Endothelial cell of umbilical vein (primary cell): ENCODE measurements around the gene NRDE2. TPM values are rescaled to one million over a fixed set of nuclear protein-coding genes. Genes with fewer than 3 reads are reported as not detected.

Experiments
- BruUV-seq: library from RNA; stranded (reverse); fragments of 400-500 nt; replicated peaks from 2 replicates; lab custom pipeline; 2021; lab: Mats Ljungman, UMichigan
- CTCF ChIA-PET: fragments of 300-600, 350-600 bp; sonication (Branson Sonifier 250); formaldehyde crosslinking; loops from one replicate; lab custom pipeline; 2021; ENCODE audit warnings: antibody characterized with exemption, inconsistent platforms; lab: Charles Lee
- POLR2A ChIA-PET: fragments of 300-600, 350-600 bp; sonication (Branson Sonifier 250); formaldehyde crosslinking; loops from one replicate; lab custom pipeline; 2021; ENCODE audit warnings: antibody characterized with exemption, inconsistent platforms; lab: Charles Lee
- DNase-seq: peaks from one replicate; pipeline ENCODE4 v3.0.0-alpha.2; 2011; ENCODE audit warnings: low read depth, low spot score
- FAIRE-seq: peaks from 2 replicates; lab custom pipeline; 2011; peaks lifted over from hg19 to GRCh38; lab: Jason Lieb, UNC
- H2AFZ ChIP-seq: 2 replicates; pipeline ENCODE4 v1.6.0; 2012; ENCODE audit warnings: low read depth, low read length, control low read depth, inconsistent platforms
- H3K27ac ChIP-seq: 2 replicates; pipeline ENCODE4 v1.5.1; 2011; ENCODE audit warnings: low read depth, mild to moderate bottlenecking, control low read depth, low read length, moderate library complexity; ENCODE audit not compliant: insufficient read depth
- H3K27me3 ChIP-seq, 2 experiments: 2 replicates each; pipeline versions ENCODE4 v1.6.0 to v1.6.1; 2011; ENCODE audit warnings: low read length in 2 of 2, mixed read lengths in 1 of 2; ENCODE audit not compliant: control insufficient read depth in 2 of 2, insufficient read depth in 2 of 2
- H3K36me3 ChIP-seq, 2 experiments: 2 replicates in 1 of 2; 3 replicates in 1 of 2; pipeline ENCODE4 v1.5.1; 2011; ENCODE audit warnings: low read length in 2 of 2, mild to moderate bottlenecking in 1 of 2, moderate library complexity in 1 of 2; ENCODE audit not compliant: control insufficient read depth in 2 of 2, insufficient read depth in 2 of 2; ENCODE audit errors: extremely low read depth in 1 of 2
- H3K4me1 ChIP-seq: 3 replicates; pipeline ENCODE4 v1.5.1; 2011; ENCODE audit warnings: mild to moderate bottlenecking, low read length; ENCODE audit not compliant: control insufficient read depth, insufficient read depth; ENCODE audit errors: extremely low read depth
- H3K4me2 ChIP-seq: 2 replicates; pipeline ENCODE4 v1.6.1; 2011; ENCODE audit warnings: low read length, control low read depth, mixed read lengths; ENCODE audit not compliant: insufficient read depth
- H3K4me3 ChIP-seq, 3 experiments: fragments of 200-600 bp in 1 of 3; sonication (generic), shearing (Covaris generic) in 1 of 3; replicated peaks in 1 of 3; 2 replicates each; pipeline ENCODE4 v1.5.1; 2011 to 2016; ENCODE audit warnings: control low read depth in 3 of 3, low read length in 3 of 3, mild to moderate bottlenecking in 2 of 3, inconsistent platforms in 1 of 3, low read depth in 1 of 3, moderate library complexity in 1 of 3; ENCODE audit not compliant: insufficient read depth in 1 of 3
- H3K79me2 ChIP-seq: 2 replicates; pipeline ENCODE4 v1.6.0; 2012; ENCODE audit warnings: low read length, inconsistent platforms; ENCODE audit not compliant: control insufficient read depth, insufficient read depth
- H3K9ac ChIP-seq: replicated peaks from 2 replicates; pipeline ENCODE3; 2011; ENCODE audit warnings: low read length, control low read depth; ENCODE audit not compliant: insufficient read depth; ENCODE audit errors: extremely low read depth
- H3K9me1 ChIP-seq: replicated peaks from 3 replicates; pipeline ENCODE4 v1.6.0; 2011; ENCODE audit warnings: mild to moderate bottlenecking, low read length; ENCODE audit not compliant: control insufficient read depth, insufficient read depth; ENCODE audit errors: extremely low read depth
- H3K9me3 ChIP-seq: replicated peaks from 2 replicates; pipeline ENCODE4 v1.5.1; 2012; ENCODE audit warnings: low read length, inconsistent platforms; ENCODE audit not compliant: control insufficient read depth, insufficient read depth
- H4K20me1 ChIP-seq: replicated peaks from 2 replicates; pipeline ENCODE3; 2011; ENCODE audit warnings: mild to moderate bottlenecking, low read length; ENCODE audit not compliant: control insufficient read depth, insufficient read depth; ENCODE audit errors: extremely low read depth
- EZH2 ChIP-seq: IDR thresholded peaks from 2 replicates; pipeline ENCODE4 v1.6.1; 2012; ENCODE audit warnings: borderline replicate concordance, low read depth, mild to moderate bottlenecking, moderate library complexity, low read length, inconsistent platforms; ENCODE audit not compliant: severe bottlenecking
- FOS ChIP-seq: IDR thresholded peaks from 2 replicates; pipeline ENCODE4 v1.6.1; 2011; ENCODE audit warnings: mild to moderate bottlenecking, low read length, moderate library complexity, borderline replicate concordance; ENCODE audit not compliant: insufficient read depth
- GATA2 ChIP-seq: IDR thresholded peaks from 2 replicates; pipeline ENCODE4 v1.7.0; 2011; ENCODE audit warnings: low read depth, mild to moderate bottlenecking, moderate library complexity, mixed read lengths, low read length; ENCODE audit not compliant: insufficient read length, insufficient read depth
- JUN ChIP-seq: IDR thresholded peaks from 2 replicates; pipeline ENCODE4 v1.6.1; 2011; ENCODE audit warnings: borderline replicate concordance, low read depth; ENCODE audit not compliant: insufficient read length, insufficient read depth
- MYC ChIP-seq: IDR thresholded peaks from one replicate; pipeline ENCODE4 v1.6.1; 2011; ENCODE audit warnings: mild to moderate bottlenecking, low read depth, low read length
- POLR2A ChIP-seq: IDR thresholded peaks from 2 replicates; pipeline ENCODE4 v1.6.1; 2012; ENCODE audit warnings: low read depth, mild to moderate bottlenecking, control low read depth, low read length
- POLR2AphosphoS5 ChIP-seq: IDR thresholded peaks from 2 replicates; pipeline ENCODE4 v1.6.1; 2012; ENCODE audit warnings: low read depth, mild to moderate bottlenecking, control low read depth, low read length, moderate library complexity; ENCODE audit not compliant: insufficient read depth
- dilution Hi-C: fragments of 300-500 bp; cut with MboI; formaldehyde crosslinking; loops from one replicate; pipeline ENCODE4 v1.15.0; 2019; ENCODE audit warnings: low sequenced_read_pairs; ENCODE audit not compliant: extremely low pct_ligation_motif_present
- intact Hi-C: fragments of 100-400 bp; cut with micrococcal nuclease; formaldehyde crosslinking; loops from one replicate; pipeline ENCODE4 v1.10.0; 2022
- polyA plus RNA-seq, 4 experiments: library from polyadenylated mRNA; depleted of rRNA in 3 of 4; stranded (reverse) in 3 of 4; unstranded in 1 of 4; fragments of >200 nt; gene quantifications; 2 replicates each; pipeline versions ENCODE4 v1.2.1 to v1.2.3, GENCODE V29; 2011 to 2012; ENCODE audit warnings: missing spikeins in 1 of 4
- total RNA-seq: library from RNA; stranded (reverse); gene quantifications from 2 replicates; pipeline ENCODE4 v1.2.3, GENCODE V29; 2021
- TF ChIP-seq, protein P1 (sequence below): IDR thresholded peaks from 2 replicates; pipeline ENCODE4 v1.6.1; 2011; ENCODE audit not compliant: insufficient read depth, insufficient read length
- TF ChIP-seq, protein P2 (sequence below), 2 donors: IDR thresholded peaks; 1 replicate in 1 of 2; 2 replicates in 1 of 2; pipeline ENCODE4 v1.5.1; 2011; ENCODE audit warnings: low read length in 2 of 2, mild to moderate bottlenecking in 2 of 2, moderate library complexity in 2 of 2, control low read depth in 1 of 2, inconsistent platforms in 1 of 2, low read depth in 1 of 2; ENCODE audit not compliant: insufficient read depth in 1 of 2; ENCODE audit errors: extremely low read depth in 1 of 2

The NRDE2 gene
- total and polyA plus RNA-seq, 2 donors (not counting 3 experiments of a cell fraction or from before 2014, with no cell fraction given), result 8.5 to 22.1 TPM

DNA sequence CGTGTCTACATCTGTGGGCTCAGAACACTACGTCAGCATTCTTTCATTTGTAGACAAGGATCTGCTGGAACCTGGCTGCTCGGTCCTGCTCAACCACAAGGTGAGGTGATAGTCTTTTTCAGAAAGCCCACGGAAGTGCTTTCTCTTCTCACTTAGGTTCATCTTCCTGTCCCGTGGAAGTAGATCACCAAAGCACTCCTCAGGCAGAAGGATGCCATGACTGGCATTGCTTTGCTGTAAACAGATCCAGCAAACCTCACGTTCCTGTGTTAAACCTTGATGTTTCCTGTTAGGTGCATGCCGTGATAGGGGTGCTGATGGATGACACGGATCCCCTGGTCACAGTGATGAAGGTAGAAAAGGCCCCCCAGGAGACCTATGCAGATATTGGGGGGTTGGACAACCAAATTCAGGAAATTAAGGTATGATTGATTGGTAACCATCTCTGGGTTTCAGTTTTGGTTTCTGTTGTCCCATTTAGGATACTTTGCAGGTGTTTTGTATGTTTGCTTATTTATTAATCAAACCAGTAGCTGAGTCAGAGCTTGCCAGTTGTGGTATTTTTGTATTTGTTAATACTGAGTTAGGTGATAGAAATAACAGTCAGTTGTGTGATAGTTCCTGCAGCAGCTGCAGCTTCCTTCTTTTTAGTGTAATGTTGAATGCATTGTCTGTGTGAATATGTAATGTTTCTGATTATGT lies 67.8 kb downstream of the NRDE2 start:
- no peaks in the 10 kb centered on the region for H3K27me3 ChIP-seq
- ChIA-PET CTCF (interaction anchor here (1.8 kb wide), 1 partner anchor 12 kb away, joined by 5 read pairs; no protein-coding TSS in a partner anchor), POLR2A (no interaction called here)
- no peaks in the 10 kb centered on the region for H3K4me1 ChIP-seq
- no peak overlapping the region for H3K4me2 ChIP-seq
- no TSS peak for BruUV-seq
- intact Hi-C loops (no loop called here), dilution Hi-C loops (no loop called here)
- no peak overlapping the region for H3K27ac ChIP-seq
- H3K79me2 ChIP-seq, result peaks cover 3% of the 10 kb centered on the region
- DNase-seq (no peak), FAIRE-seq (no peak)
- no peaks in the 10 kb centered on the region for H3K9me3 ChIP-seq
- H3K36me3 ChIP-seq, result peaks cover 25 to 47% of the 10 kb centered on the region in 2 experiments
- TF ChIP-seq FOS (no peak), EZH2 (no peak), GATA2 (no peak), POLR2A (no peak), JUN (no peak), MYC (no peak), POLR2AphosphoS5 (no peak)
- TF ChIP-seq, protein P1, sequence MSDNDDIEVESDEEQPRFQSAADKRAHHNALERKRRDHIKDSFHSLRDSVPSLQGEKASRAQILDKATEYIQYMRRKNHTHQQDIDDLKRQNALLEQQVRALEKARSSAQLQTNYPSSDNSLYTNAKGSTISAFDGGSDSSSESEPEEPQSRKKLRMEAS, result no peak
- TF ChIP-seq, protein P2, sequence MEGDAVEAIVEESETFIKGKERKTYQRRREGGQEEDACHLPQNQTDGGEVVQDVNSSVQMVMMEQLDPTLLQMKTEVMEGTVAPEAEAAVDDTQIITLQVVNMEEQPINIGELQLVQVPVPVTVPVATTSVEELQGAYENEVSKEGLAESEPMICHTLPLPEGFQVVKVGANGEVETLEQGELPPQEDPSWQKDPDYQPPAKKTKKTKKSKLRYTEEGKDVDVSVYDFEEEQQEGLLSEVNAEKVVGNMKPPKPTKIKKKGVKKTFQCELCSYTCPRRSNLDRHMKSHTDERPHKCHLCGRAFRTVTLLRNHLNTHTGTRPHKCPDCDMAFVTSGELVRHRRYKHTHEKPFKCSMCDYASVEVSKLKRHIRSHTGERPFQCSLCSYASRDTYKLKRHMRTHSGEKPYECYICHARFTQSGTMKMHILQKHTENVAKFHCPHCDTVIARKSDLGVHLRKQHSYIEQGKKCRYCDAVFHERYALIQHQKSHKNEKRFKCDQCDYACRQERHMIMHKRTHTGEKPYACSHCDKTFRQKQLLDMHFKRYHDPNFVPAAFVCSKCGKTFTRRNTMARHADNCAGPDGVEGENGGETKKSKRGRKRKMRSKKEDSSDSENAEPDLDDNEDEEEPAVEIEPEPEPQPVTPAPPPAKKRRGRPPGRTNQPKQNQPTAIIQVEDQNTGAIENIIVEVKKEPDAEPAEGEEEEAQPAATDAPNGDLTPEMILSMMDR (IDR thresholded peaks at IDR 0.05; ENCODE audit: extremely low read depth in 1 of 2, insufficient read depth in 1 of 2, low read depth in 1 of 2, low read length in 2 of 2), result no peak
- no peaks in the 10 kb centered on the region for H4K20me1 ChIP-seq
- H3K9ac ChIP-seq, result no peak overlapping the region
- H3K9me1 ChIP-seq, result no peaks in the 10 kb centered on the region
- H2AFZ ChIP-seq, result no peak overlapping the region
- H3K4me3 ChIP-seq, result no peak overlapping the region
